Measurements from ENCODE around the gene PCBP3. TPM values are rescaled to one million over a fixed set of nuclear protein-coding genes. Genes with fewer than 3 reads are reported as not detected.

Gene PCBP3
- total and polyA plus RNA-seq, 2 of the 13 experiments (the other 11 are each of a cell fraction or from before 2014, with no cell fraction given): not detected

DNA sequence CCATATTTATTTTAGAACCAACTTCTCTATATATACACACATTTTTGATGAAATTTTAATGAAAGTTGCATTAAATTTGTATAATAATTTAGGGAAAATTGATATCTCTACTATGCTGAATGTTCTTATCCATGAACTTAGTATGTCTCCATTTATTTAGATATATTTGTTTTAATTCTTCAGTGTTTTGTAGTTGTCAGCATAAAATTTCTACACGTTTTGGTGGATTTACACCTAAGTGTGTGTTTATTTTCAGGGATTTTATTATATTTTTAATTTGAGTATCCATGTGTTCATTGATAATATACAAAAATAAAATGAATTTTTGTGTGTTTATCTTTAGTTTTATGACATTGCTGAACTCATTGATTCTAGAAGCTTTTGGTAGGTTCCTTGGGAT lies 36.7 kb downstream of the PCBP3 start:
- Histone ChIP-seq H3K4me1 (ENCODE audit: insufficient read depth, low read length) (no peaks in the 10 kb centered on the region), H4K20me1 (ENCODE audit: insufficient read depth, low read length) (no peaks in the 10 kb centered on the region)
- no peak for ATAC-seq

DNA sequence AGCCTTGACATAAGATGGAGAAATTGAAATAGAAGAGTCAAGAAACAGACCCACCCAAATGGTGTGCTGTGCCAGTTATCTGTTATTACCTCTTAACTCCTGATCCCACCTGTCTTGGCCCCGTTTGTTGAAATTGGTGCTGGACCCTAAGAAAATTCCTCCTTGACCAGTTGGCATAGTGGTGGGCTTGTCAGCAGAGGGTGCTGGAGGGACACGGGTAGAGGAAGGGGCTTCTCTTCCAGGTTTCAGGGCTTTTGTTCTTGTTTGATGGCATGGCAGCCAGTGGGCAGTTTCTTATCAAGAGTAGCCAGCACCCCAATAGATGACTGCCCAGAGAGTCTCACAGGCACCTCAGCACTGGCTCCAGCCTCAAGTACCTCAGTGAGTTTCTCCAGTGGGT lies 51.6 kb downstream of the PCBP3 start:
- H3K27me3 ChIP-seq (ENCODE audit: control insufficient read depth in 1 of 2, insufficient read depth in 2 of 2, low read length in 2 of 2): no peaks in the 10 kb centered on the region; a peak in 1 of 5 replicates
- no peak overlapping the region for H3K4me2 ChIP-seq (ENCODE audit: low read depth, low read length)
- ChIA-PET CTCF (ENCODE audit: low intra/inter-chr PET ratio, low total read pairs) (interaction anchor here (2.1 kb wide), 1 partner anchor 125 kb away, joined by 16 read pairs; no protein-coding TSS in a partner anchor), POLR2A (no interaction called here)
- H3K36me3 ChIP-seq (replicated peaks in 1 of 2; ENCODE audit: control insufficient read depth in 1 of 2, insufficient read depth in 2 of 2, low read length in 2 of 2): no peaks in the 10 kb centered on the region
- no peaks in the 10 kb centered on the region for H3K79me2 ChIP-seq (ENCODE audit: insufficient read depth, low read length)
- peak; percentile 5 for DNase-seq (ENCODE audit: low spot score)
- no peak overlapping the region for H3K9ac ChIP-seq (ENCODE audit: insufficient read depth, low read depth, low read length)
- WGBS (ENCODE audit: low lambda C conversion rate): 0% methylated on average over 2 of the region's 2 CpGs
- in situ Hi-C loops (cut with HindIII; ENCODE audit: extremely low pct_ligation_motif_present, low pct_unique_long_range_greater_than_20kb) (loop anchor here (10.0 kb wide), 1 partner anchor 120 kb away; no protein-coding TSS in a partner anchor), intact Hi-C loops (cut with micrococcal nuclease; ENCODE audit: unreplicated experiment) (loop anchor here (2.0 kb wide), 1 partner anchor 126 kb away; no protein-coding TSS in a partner anchor)
- no peak for ATAC-seq
- no peak overlapping the region for H2AFZ ChIP-seq (ENCODE audit: low read length)
- H3K4me3 ChIP-seq (replicated peaks in 1 of 3; ENCODE audit: insufficient read depth in 1 of 3, low read depth in 2 of 3, low read length in 3 of 3): no peak overlapping the region
- no peaks in the 10 kb centered on the region for H3K4me1 ChIP-seq (ENCODE audit: insufficient read depth, low read length)
- FAIRE-seq: no peak
- H3K9me3 ChIP-seq (ENCODE audit: low read length): no peaks in the 10 kb centered on the region
- H4K20me1 ChIP-seq (ENCODE audit: insufficient read depth, low read length): no peaks in the 10 kb centered on the region
- H3K27ac ChIP-seq (ENCODE audit: extremely low read length, insufficient read depth, low read length): no peak overlapping the region
- no TSS peak for BruUV-seq (replicated peaks)
- TF ChIP-seq NFYC (CRISPR knock-in tag; IDR thresholded peaks at IDR 0.05): no peak
- no peak for TF ChIP-seq PHF21A (CRISPR knock-in tag; IDR thresholded peaks at IDR 0.05)
- no peak for TF ChIP-seq MIER3 (CRISPR knock-in tag; IDR thresholded peaks at IDR 0.05; ENCODE audit: borderline replicate concordance)
- TF ChIP-seq MAFF (IDR thresholded peaks at IDR 0.05; ENCODE audit: low read depth, low read length): no peak
- TF ChIP-seq ELF1 (CRISPR knock-in tag; IDR thresholded peaks at IDR 0.05): no peak
- TF ChIP-seq, protein P1, sequence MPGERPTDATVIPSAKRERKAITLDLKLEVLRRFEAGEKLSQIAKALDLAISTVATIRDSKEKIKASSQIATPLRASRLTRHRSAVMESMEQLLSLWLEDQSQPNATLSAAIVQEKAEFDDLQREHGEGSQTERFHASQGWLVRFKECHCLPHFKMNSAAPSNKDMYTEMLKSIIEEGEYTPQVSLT (CRISPR knock-in tag; IDR thresholded peaks at IDR 0.05; ENCODE audit: borderline replicate concordance, low read depth): no peak
- TF ChIP-seq ISL2 (CRISPR knock-in tag; IDR thresholded peaks at IDR 0.05): no peak
- TF ChIP-seq, protein P2, sequence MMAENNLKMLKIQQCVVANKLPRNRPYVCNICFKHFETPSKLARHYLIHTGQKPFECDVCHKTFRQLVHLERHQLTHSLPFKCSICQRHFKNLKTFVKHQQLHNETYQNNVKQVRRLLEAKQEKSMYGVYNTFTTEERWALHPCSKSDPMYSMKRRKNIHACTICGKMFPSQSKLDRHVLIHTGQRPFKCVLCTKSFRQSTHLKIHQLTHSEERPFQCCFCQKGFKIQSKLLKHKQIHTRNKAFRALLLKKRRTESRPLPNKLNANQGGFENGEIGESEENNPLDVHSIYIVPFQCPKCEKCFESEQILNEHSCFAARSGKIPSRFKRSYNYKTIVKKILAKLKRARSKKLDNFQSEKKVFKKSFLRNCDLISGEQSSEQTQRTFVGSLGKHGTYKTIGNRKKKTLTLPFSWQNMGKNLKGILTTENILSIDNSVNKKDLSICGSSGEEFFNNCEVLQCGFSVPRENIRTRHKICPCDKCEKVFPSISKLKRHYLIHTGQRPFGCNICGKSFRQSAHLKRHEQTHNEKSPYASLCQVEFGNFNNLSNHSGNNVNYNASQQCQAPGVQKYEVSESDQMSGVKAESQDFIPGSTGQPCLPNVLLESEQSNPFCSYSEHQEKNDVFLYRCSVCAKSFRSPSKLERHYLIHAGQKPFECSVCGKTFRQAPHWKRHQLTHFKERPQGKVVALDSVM (CRISPR knock-in tag; IDR thresholded peaks at IDR 0.05): no peak
- no peak for TF ChIP-seq ZNF644 (CRISPR knock-in tag; IDR thresholded peaks at IDR 0.05; ENCODE audit: low read depth)
- TF ChIP-seq ZNF296 (CRISPR knock-in tag; conservative IDR thresholded peaks at IDR 0.05): no peak
- TF ChIP-seq ZFYVE20 (CRISPR knock-in tag; IDR thresholded peaks at IDR 0.05; ENCODE audit: borderline replicate concordance, low read depth): no peak
- TF ChIP-seq PHB2 (IDR thresholded peaks at IDR 0.05; ENCODE audit: partially characterized antibody): no peak

More for the DNA sequence above, 36.7 kb downstream of the PCBP3 start:
- Histone ChIP-seq H3K4me3 (replicated peaks in 1 of 3; ENCODE audit: insufficient read depth in 1 of 3, low read depth in 2 of 3, low read length in 3 of 3) (no peak overlapping the region), H3K9me3 (ENCODE audit: low read length) (no peaks in the 10 kb centered on the region), H2AFZ (ENCODE audit: low read length) (no peak overlapping the region), H3K27ac (ENCODE audit: extremely low read length, insufficient read depth, low read length) (no peak overlapping the region), H3K79me2 (ENCODE audit: insufficient read depth, low read length) (no peaks in the 10 kb centered on the region), H3K36me3 (replicated peaks in 1 of 2; ENCODE audit: control insufficient read depth in 1 of 2, insufficient read depth in 2 of 2, low read length in 2 of 2) (no peaks in the 10 kb centered on the region), H3K27me3 (ENCODE audit: control insufficient read depth in 1 of 2, insufficient read depth in 2 of 2, low read length in 2 of 2) (no peaks in the 10 kb centered on the region; a peak in 1 of 5 replicates), H3K9ac (ENCODE audit: insufficient read depth, low read depth, low read length) (no peak overlapping the region), H3K4me2 (ENCODE audit: low read depth, low read length) (no peak overlapping the region)
- intact Hi-C loops (cut with micrococcal nuclease; ENCODE audit: unreplicated experiment) (no loop called here), in situ Hi-C loops (cut with HindIII; ENCODE audit: extremely low pct_ligation_motif_present, low pct_unique_long_range_greater_than_20kb) (no loop called here)
- WGBS (ENCODE audit: low lambda C conversion rate): 0% methylated on average over 1 of the region's 1 CpG
- ChIA-PET CTCF (ENCODE audit: low intra/inter-chr PET ratio, low total read pairs) (no interaction called here), POLR2A (no interaction called here)
- TF ChIP-seq, protein P3, sequence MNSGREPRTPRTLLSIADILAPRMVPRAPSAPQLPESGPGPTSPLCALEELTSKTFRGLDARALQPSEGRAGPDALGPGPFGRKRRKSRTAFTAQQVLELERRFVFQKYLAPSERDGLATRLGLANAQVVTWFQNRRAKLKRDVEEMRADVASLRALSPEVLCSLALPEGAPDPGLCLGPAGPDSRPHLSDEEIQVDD (CRISPR knock-in tag; IDR thresholded peaks at IDR 0.05; ENCODE audit: borderline replicate concordance): no peak
- TF ChIP-seq MAFF (IDR thresholded peaks at IDR 0.05; ENCODE audit: low read depth, low read length): peak; percentile 69
- peak; percentile 70 to 85 for TF ChIP-seq MAFK (conservative IDR thresholded peaks at IDR 0.05 in 1 of 2, IDR thresholded peaks at IDR 0.05 in 1 of 2; ENCODE audit: low read length in 2 of 2)
- TF ChIP-seq, protein P4, sequence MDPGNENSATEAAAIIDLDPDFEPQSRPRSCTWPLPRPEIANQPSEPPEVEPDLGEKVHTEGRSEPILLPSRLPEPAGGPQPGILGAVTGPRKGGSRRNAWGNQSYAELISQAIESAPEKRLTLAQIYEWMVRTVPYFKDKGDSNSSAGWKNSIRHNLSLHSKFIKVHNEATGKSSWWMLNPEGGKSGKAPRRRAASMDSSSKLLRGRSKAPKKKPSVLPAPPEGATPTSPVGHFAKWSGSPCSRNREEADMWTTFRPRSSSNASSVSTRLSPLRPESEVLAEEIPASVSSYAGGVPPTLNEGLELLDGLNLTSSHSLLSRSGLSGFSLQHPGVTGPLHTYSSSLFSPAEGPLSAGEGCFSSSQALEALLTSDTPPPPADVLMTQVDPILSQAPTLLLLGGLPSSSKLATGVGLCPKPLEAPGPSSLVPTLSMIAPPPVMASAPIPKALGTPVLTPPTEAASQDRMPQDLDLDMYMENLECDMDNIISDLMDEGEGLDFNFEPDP (CRISPR knock-in tag; conservative IDR thresholded peaks at IDR 0.05): no peak
- TF ChIP-seq NFYC (CRISPR knock-in tag; IDR thresholded peaks at IDR 0.05): no peak
- no peak for TF ChIP-seq SRY (CRISPR knock-in tag; IDR thresholded peaks at IDR 0.05)
- DNase-seq (ENCODE audit: low spot score) (no peak), FAIRE-seq (no peak)
- no TSS peak for BruUV-seq (replicated peaks)

Measured in HepG2 (cell line).